Stimulated activated CD4-positive, alpha-beta T cell treated with anti-CD3 and anti-CD28 coated beads, Interleukin-1b, Interleukin-23, amount 100 ng/mL, for 24 hours (primary cell): ENCODE measurements around the gene FGR.
A peak's percentile ranks its signal among the peaks of the same experiment; 100 is the strongest.
"Not testable (repeated sequence)": the region's sequence is repeated elsewhere in the genome, so short reads cannot be mapped to it uniquely, and the experiment has no call there.

Experiments
- DNase-seq, 4 experiments: peaks; one replicate each; pipeline ENCODE4 v3.0.0-alpha.2; 2020; ENCODE audit warnings: low read depth in 4 of 4, low spot score in 1 of 4

Gene FGR

DNA sequence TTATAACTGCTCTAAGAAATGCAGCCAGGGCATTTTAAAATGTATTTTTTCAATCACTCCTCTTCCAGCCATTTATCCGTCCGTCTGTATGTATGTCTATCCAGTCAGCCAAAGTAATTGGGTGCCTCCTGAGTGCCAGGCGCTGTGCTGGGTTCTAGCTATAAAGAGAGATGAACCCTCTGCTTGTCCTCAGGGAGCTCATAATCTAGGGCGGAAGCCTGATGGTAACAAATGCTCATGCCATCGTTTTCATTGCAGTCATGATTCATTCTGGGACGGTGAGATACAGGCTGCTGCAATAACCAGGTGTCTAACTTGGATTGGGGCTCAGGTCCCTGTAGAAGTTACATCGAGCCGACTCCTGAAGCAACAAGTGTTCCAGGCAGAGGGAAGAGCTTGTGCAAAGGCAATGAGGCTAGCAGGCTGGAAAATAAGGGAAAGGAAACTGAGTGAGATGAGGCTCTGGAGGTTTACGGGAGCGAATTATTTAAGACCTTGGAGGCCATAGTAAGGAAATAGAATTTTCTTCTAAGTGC, 25.4 kb upstream of the FGR start:
- no peak for DNase-seq

GRCh38 chr1:27659497-27660299, 24.7 kb upstream of the FGR start:
- peak; percentile 52 to 79 (median 64) for DNase-seq

DNA sequence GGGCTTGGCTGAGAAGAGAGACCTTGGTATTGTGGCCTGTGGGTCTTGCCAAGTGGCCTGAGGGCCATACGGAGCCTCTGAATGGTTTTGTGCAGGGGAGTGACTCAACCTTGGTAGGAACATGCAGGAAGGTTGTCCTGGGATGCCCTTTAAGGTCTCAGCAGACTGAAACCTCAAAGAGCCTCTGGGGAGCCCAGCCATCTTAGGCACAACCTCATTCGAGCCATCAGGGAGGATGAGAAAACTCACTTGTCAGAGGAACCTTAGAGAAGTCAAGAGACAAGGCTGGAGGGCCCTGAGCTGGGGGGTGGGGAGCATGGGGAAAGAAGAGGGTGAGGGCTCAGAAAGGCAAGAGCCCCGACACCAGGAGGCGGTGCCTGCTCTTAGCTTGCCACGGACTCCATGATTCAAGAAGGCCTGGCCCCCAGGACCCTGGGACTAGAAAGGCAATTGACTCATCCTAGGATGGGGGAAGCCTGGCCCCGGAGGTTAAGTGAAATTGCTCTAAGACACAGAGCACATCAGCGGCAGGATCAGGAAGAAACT, 24.0 kb upstream of the FGR start:
- DNase-seq, result no peak

- DNase-seq, result no peak
Observed at GRCh38 chr1:27656157-27656893, 21.3 kb upstream of the FGR start.

GRCh38 chr1:27655151-27655937, 20.4 kb upstream of the FGR start:
- no peak for DNase-seq

GRCh38 chr1:27652111-27652864, 17.3 kb upstream of the FGR start:
- no peak for DNase-seq

DNA sequence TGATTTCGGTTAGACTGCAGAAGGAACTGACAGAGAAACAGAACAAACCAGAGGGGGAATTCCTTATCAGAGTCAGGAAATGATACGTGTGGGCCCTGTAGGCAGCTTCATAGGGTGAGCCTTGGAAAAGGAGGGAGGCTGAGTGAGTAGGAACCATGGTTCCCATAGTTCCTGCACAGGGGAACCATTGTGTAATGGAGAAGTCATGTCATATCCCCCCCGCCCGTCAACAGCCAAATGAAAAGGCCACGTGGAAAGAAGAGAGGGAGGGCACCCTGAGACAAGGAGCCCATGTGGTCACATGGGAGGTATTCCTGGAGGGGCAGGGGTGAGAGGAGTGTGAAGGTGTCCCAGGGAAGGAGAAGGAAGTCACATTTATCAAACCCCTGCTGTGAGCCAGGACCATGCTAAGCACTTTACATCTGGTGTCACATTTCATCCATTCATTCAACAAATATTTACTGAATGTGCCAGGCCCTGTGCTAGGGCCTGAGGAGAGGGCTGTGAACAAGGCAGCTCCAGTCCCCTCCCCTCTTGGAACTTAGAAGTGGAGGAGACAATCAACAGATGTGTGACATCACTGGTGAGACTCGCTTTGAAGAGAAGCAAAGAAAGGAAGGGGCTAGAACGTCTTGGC, 15.7 kb upstream of the FGR start:
- DNase-seq, result no peak

DNA sequence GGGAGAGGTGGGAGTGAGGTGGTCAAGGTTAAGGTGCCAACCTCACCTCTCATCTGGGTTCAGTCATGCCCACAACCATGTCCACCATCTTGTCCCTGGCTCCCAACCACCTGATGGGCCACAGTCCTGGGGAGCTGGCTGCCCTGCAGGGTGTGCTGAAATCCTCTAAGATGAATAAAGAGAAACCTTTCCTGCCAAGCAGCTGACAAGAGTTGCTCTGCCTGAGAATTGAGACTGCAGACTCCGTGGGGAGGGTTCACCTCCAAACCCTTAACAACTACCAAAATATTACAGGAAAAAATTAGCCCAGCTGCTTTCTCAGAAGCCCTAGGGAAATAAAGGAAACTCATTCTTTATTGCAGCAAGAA, 15.2 kb upstream of the FGR start:
- no peak for DNase-seq

GRCh38 chr1:27649306-27649635, 14.3 kb upstream of the FGR start:
- no peak for DNase-seq

- no peak for DNase-seq
Observed at GRCh38 chr1:27648602-27649305, 13.8 kb upstream of the FGR start.

- DNase-seq, result no peak
Observed at GRCh38 chr1:27647328-27647727, 12.3 kb upstream of the FGR start.

DNA sequence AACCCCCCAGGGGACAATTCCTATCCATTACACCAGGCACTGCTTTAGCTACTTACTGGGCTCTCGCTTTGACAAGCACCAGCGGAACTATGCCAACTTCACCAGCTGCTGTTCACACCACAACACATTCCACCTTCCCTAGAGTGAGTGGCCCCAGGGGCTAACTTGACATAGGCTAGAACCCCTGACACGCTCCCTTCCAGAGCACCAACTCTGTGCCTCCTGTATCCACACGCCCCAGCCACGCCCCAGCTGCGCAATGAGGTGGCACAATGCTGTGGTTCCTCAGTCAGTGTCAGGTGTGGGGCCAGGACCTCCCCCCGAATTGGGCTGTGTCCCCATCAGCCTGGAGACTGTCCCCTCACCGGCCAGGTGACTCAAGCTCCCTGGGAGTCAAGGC, 11.7 kb upstream of the FGR start:
- no peak for DNase-seq

GRCh38 chr1:27645071-27645415, 10.1 kb upstream of the FGR start:
- DNase-seq, result no peak

GRCh38 chr1:27644369-27645070, 9.5 kb upstream of the FGR start:
- DNase-seq, result no peak

DNA sequence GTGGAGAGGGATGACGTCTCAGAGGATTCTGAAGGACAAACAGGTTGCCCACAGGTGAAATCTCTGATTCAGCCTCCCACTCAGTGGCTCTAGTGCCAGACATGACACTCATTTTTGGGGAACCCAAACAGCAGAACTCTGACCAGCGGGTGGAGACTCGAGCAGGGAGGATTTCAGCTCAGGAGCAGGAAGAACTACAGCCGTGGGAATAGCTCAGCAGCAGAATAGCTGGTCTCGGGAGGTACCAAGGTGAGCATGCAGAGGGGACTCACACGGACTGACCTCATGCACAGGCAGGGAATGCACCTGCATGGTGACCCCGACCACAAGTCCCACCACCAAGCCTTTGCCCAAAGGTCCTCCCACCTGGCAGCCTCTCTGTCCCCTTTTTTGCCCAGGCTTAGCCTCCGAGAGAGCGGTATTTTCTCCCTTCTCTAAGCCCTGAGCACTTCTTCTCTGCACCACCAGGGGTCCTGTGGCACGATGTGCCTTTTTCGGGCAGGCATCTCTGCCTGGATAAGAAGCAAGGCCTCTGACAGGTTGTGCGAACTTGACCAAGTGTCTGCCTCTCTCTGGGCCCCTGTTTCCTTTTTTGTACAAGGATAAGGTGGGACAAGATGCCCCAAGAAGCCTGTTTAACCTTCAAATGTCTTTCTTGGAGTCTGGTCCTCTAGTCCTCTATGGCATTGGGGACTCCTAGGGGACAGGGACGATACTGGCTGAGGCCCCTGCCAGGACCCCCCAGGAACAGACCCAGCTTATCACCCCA, 8.8 kb upstream of the FGR start:
- peak in 3 of 4 experiments; percentile 20 to 59 (median 48) for DNase-seq

DNA sequence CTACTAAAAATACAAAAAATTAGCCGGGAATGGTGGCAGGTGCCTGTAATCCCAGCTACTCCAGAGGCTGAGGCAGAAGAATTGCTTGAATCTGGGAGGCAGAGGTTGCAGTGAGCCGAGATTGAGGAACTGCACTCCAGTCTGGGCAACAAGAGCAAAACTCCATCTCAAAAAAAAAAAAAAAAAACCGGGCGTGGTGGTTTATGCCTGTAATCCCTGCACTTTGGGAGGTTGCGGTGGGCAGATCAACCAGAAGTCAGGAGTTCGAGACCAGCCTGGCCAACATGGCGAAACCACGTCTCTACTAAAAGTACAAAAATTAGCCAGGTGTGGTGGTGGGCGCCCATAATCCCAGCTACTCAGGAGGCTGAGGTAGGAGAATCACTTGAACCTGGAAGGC, 5.5 kb upstream of the FGR start:
- DNase-seq, result not testable (repeated sequence)

DNA sequence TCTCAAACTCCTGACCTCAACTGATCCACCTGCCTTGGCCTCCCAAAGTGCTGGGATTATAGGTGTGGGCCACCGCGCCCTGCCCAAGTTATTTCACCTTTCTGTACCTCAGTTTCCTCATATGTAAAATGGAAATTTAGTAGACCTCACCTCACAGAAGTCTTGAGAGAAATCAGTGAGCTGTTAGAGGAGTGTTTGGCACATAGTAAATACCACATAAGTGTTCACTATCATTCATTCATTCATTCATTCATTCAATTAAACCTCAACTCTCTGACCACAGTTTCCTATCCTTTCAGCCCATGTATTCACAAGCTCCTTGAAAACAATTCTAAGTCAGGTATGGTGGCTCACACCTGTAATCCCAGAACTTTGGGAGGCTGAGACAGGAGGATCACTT, 3.8 kb upstream of the FGR start:
- no peak for DNase-seq

DNA sequence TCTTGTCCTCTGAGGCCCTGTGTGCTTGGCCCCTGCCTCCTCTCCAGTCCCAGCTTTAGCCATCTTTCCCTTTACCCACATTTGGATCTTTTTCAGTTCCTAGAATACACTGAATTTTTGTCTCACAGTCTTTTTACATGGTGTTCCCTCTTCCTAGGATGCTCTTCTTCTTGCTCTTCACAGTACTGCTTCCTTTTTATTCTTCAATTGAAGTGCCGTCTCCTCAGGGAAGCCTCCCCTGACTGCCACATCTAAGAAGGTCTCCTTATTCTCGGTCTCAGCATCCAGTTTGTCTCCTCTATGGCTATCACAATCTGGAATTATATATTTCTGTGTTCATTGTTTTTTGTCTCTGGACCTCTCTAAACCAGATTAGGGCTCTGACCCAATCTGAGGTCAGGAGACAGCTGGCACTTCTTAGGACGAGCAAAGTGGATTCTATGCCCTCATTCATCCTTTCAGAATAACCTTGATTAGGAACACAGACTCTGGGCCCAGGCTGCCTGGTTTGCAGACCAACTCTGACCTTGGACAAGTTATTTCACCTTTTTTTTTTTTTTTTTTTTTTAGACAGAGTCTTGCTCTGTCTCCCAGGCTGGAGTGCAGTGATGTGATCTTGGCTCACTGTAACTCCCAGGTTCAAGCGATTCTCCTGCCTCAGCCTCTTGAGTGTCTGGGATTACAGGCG, 3.2 kb upstream of the FGR start:
- DNase-seq, result no peak
